PC-9 (cell line): ENCODE results near the gene JTB. TPM values are rescaled to one million over a fixed set of nuclear protein-coding genes. Genes with fewer than 3 reads are reported as not detected.

Experiments used
- BruUV-seq: library from RNA; stranded (reverse); fragments of 400-500 nt; replicated peaks from 2 replicates; lab custom pipeline; 2021; lab: Mats Ljungman, UMichigan
- CTCF ChIA-PET: fragments of 300-600 bp; sonication (Branson Sonifier 250); formaldehyde crosslinking; loops from one replicate; lab custom pipeline; 2022; ENCODE audit warnings: antibody characterized with exemption; lab: Charles Lee
- POLR2A ChIA-PET: fragments of 300-600 bp; sonication (Branson Sonifier 250); formaldehyde crosslinking; loops from one replicate; lab custom pipeline; 2022; ENCODE audit warnings: antibody characterized with exemption; ENCODE audit not compliant: unreplicated experiment; lab: Charles Lee
- DNase-seq, 2 experiments: peaks; one replicate each; pipeline versions ENCODE4 v3.0.0 to v3.0.0-alpha.2; 2015 to 2022; ENCODE audit warnings: mixed read lengths in 1 of 2
- H2AFZ ChIP-seq: fragments of 200-600 bp; sonication (generic); 2 replicates; pipeline ENCODE4 v1.8.1; 2017; ENCODE audit warnings: antibody characterized with exemption
- H3F3A ChIP-seq: fragments of 200-600 bp; sonication (generic); 2 replicates; pipeline ENCODE4 v1.8.1; 2017; ENCODE audit warnings: antibody characterized with exemption, mild to moderate bottlenecking, low read depth; ENCODE audit not compliant: insufficient read depth
- H3K27ac ChIP-seq: fragments of 200-600 bp; sonication (generic); 2 replicates; pipeline ENCODE4 v1.6.1; 2016; ENCODE audit warnings: mixed run types
- H3K27me3 ChIP-seq: fragments of 200-600 bp; sonication (generic); 2 replicates; pipeline ENCODE4 v1.6.1; 2016; ENCODE audit warnings: low read depth, mixed run types; ENCODE audit not compliant: insufficient read depth
- H3K36me3 ChIP-seq: fragments of 200-600 bp; sonication (generic); 2 replicates; pipeline ENCODE4 v1.6.1; 2016; ENCODE audit warnings: low read depth, mixed run types
- H3K4me1 ChIP-seq: fragments of 200-600 bp; sonication (generic); replicated peaks from 2 replicates; pipeline ENCODE4 v1.6.1; 2016; ENCODE audit warnings: mixed run types; ENCODE audit not compliant: insufficient read depth
- H3K4me2 ChIP-seq: fragments of 200-600 bp; sonication (generic); 2 replicates; pipeline ENCODE4 v1.6.1; 2017; ENCODE audit warnings: mixed run types
- H3K4me3 ChIP-seq: fragments of 200-600 bp; sonication (generic); 2 replicates; pipeline ENCODE4 v1.6.1; 2016; ENCODE audit warnings: mixed run types
- H3K79me2 ChIP-seq: fragments of 200-600 bp; sonication (generic); 2 replicates; pipeline ENCODE4 v1.6.1; 2017; ENCODE audit warnings: low read depth, mixed run types
- H3K9me2 ChIP-seq: fragments of 200-600 bp; sonication (generic); 2 replicates; pipeline ENCODE4 v1.8.1; 2017; ENCODE audit warnings: mild to moderate bottlenecking; ENCODE audit not compliant: insufficient read depth
- H3K9me3 ChIP-seq: fragments of 200-600 bp; sonication (generic); 2 replicates; pipeline ENCODE4 v1.8.1; 2016; ENCODE audit warnings: low read depth; ENCODE audit not compliant: insufficient read depth
- H4K20me1 ChIP-seq: fragments of 200-600 bp; sonication (generic); 2 replicates; pipeline ENCODE4 v1.8.1; 2017; ENCODE audit not compliant: insufficient read depth
- EZH2 ChIP-seq: fragments of 200-600 bp; sonication (generic); IDR thresholded peaks from 2 replicates; pipeline ENCODE4 v1.8.0; 2017; ENCODE audit warnings: antibody characterized with exemption, low read depth
- intact Hi-C: fragments of 100-400 bp; cut with micrococcal nuclease; formaldehyde crosslinking; loops from one replicate; pipeline ENCODE4 v1.10.0; 2022; ENCODE audit not compliant: unreplicated experiment
- total RNA-seq: library from RNA; stranded (reverse); gene quantifications from 2 replicates; pipeline ENCODE4 v1.2.3, GENCODE V29; 2021
- TF ChIP-seq, protein P1 (sequence below): fragments of 200-600 bp; sonication (generic); conservative IDR thresholded peaks from 2 replicates; pipeline ENCODE4 v1.6.1; 2017; ENCODE audit warnings: mixed run types, antibody characterized with exemption, mild to moderate bottlenecking, moderate library complexity

JTB gene
- total RNA-seq, 1 experiment from 2014 or later: 106 TPM

DNA sequence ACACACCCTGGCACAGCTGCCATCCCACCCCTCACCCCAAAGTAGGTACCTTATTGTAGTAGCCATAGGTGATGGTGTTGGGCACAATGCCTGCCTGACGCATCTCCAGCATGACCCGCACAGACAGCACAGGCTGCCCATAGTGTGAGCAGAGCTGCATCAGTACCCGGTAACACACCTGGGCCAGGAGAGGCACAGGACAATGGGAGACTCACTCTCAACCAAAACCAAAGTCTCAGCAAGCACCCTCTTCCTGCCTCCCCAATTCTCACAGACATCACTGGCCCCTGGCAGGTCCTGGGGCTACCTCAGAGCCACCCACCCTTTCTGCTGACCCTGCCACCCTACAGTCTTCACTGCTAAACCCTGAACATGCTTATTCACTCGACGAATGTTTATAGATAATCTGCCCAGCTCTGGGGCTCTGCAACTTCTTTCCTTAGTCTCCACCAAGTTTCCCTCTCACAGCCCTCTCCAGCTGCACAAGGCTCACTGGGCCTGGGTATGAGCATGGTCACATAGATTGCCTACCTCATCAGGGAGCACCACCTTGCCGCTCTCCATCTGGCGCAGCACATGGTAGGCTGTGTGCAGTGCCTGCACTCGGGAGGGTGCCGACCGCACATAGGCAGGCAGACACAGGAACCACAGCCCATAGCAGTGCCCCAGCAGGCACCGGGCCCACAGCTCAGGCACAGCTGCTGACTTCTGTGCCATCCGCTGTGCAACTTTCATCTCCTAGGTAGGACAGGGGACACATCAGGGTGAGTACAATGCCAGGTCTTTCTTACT lies 41.3 kb downstream of the JTB start:
- Histone ChIP-seq H3K4me3 (no peak overlapping the region), H3K4me2 (no peak overlapping the region), H3K36me3 (no peaks in the 10 kb centered on the region), H3K9me3 (no peaks in the 10 kb centered on the region), H3K79me2 (no peaks in the 10 kb centered on the region), H3K27me3 (no peaks in the 10 kb centered on the region), H3K4me1 (no peaks in the 10 kb centered on the region), H4K20me1 (no peaks in the 10 kb centered on the region; the same call in 1 of the 2 replicates), H3K9me2 (no peaks in the 10 kb centered on the region), H2AFZ (no peak overlapping the region), H3F3A (no peaks in the 10 kb centered on the region), H3K27ac (no peak overlapping the region)
- DNase-seq: no peak
- ChIA-PET CTCF (no interaction called here), POLR2A (no interaction called here)
- no TSS peak for BruUV-seq
- TF ChIP-seq, protein P1, sequence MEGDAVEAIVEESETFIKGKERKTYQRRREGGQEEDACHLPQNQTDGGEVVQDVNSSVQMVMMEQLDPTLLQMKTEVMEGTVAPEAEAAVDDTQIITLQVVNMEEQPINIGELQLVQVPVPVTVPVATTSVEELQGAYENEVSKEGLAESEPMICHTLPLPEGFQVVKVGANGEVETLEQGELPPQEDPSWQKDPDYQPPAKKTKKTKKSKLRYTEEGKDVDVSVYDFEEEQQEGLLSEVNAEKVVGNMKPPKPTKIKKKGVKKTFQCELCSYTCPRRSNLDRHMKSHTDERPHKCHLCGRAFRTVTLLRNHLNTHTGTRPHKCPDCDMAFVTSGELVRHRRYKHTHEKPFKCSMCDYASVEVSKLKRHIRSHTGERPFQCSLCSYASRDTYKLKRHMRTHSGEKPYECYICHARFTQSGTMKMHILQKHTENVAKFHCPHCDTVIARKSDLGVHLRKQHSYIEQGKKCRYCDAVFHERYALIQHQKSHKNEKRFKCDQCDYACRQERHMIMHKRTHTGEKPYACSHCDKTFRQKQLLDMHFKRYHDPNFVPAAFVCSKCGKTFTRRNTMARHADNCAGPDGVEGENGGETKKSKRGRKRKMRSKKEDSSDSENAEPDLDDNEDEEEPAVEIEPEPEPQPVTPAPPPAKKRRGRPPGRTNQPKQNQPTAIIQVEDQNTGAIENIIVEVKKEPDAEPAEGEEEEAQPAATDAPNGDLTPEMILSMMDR: no peak
- intact Hi-C loops: no loop called here

DNA sequence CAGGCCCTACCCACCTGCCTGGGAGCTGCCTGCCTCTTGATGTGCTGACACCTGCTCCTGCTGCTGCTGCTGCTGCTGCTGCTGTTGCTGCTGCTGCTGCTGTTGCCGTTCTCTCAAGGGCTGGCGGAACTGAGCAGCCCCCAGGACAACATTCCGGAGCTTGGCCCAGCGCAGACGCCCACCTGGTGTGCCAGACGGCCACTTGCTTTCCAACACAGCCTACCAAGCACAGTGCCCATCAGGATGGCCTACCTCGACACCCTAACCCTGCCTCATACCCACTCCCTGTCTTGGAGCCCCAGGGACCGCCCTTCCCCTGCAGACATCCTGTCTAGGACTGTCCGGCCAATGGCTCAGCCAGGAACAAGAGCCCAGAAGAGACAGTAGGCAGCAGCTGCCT lies 42.7 kb downstream of the JTB start:
- no peak for TF ChIP-seq EZH2
- TF ChIP-seq, protein P1: no peak
- no peaks in the 10 kb centered on the region for H3K9me2 ChIP-seq
- no peak overlapping the region for H3K27ac ChIP-seq
- BruUV-seq: no TSS peak
- H3K36me3 ChIP-seq: no peaks in the 10 kb centered on the region
- no peaks in the 10 kb centered on the region; the same call in 1 of the 2 replicates for H4K20me1 ChIP-seq
- ChIA-PET POLR2A (interaction anchor here (0.6 kb wide), 1 partner anchor 12 kb away, joined by 15 read pairs; no protein-coding TSS in a partner anchor), CTCF (no interaction called here)
- no peaks in the 10 kb centered on the region for H3K9me3 ChIP-seq
- no peaks in the 10 kb centered on the region for H3F3A ChIP-seq
- H3K4me1 ChIP-seq: no peaks in the 10 kb centered on the region
- no peaks in the 10 kb centered on the region for H3K79me2 ChIP-seq
- H3K4me2 ChIP-seq: no peak overlapping the region
- H3K4me3 ChIP-seq: no peak overlapping the region
- no peaks in the 10 kb centered on the region for H3K27me3 ChIP-seq
- DNase-seq: no peak
- intact Hi-C loops: no loop called here
- H2AFZ ChIP-seq: no peak overlapping the region

DNA sequence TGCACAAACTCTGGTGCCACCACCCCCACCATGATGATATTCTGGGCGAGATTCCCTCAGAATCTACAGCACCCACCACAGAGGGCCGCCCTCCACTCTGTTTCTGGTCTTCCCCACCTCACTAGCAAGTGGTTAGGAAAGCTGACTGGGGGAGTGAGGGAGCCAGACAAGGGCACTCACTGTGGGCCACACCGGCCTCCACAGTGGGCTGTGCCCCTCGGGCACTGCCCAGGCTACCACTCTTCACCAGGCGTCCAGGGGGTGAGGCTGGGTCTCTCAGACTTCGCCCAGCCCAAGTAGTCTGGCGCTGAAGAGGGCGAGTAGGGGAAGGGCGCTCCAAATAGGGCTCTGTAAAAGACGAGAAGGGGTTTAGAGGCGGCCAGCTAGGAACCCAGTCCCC lies 43.5 kb downstream of the JTB start:
- Histone ChIP-seq H3K27ac (no peak overlapping the region), H3F3A (0 out of 2 replicates have a peak, but pooled peaks cover under 1% of the 10 kb centered on the region), H2AFZ (no peak overlapping the region), H3K9me2 (no peaks in the 10 kb centered on the region), H3K4me2 (no peak overlapping the region), H3K36me3 (no peaks in the 10 kb centered on the region), H3K9me3 (no peaks in the 10 kb centered on the region), H3K4me3 (no peak overlapping the region), H3K79me2 (no peaks in the 10 kb centered on the region), H3K27me3 (no peaks in the 10 kb centered on the region), H3K4me1 (no peaks in the 10 kb centered on the region), H4K20me1 (no peaks in the 10 kb centered on the region)
- intact Hi-C loops: no loop called here
- no peak for DNase-seq
- TF ChIP-seq, protein P1: no peak
- TF ChIP-seq EZH2: no peak
- CTCF ChIA-PET: interaction anchor here (0.6 kb wide), 1 partner anchor 1997 kb away, joined by 3 read pairs; no protein-coding TSS in a partner anchor
- POLR2A ChIA-PET: no interaction called here
- no TSS peak for BruUV-seq
